ENCODE results near the gene BCAN. TPM values are rescaled to one million over a fixed set of nuclear protein-coding genes. Genes with fewer than 3 reads are reported as not detected.
A peak's percentile ranks its signal among the peaks of the same experiment; 100 is the strongest.

Gene BCAN
- total RNA-seq, 5 donors from 2014 or later (not counting 1 experiment from before 2014, with no cell fraction given), result not detected

DNA sequence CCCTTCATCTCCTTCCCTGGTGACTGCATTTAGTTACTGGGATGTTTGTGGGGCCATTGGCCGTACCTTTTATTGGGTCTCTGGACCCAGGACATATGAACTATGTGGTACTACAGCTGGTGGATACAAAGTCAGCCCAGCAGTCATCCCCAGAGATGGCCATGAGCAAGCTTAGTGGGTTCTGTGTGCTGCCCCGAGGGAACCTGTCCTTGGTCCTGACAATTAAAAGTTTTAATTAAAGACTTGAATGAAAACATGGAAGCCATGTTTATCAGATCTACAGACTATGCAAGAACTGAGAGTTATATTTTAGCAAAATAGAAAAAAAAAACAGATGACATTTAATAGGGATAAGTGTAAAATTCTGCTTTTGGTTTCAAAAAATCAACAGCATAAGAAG lies 38.1 kb downstream of the BCAN start:
- Histone ChIP-seq H3K27me3 (replicated peaks in 1 of 2; ENCODE audit: control insufficient read depth in 2 of 2, extremely low read depth in 1 of 2, insufficient read depth in 2 of 2, low read length in 1 of 2) (peaks cover 9 to 78% of the 10 kb centered on the region in 2 experiments), H3K9me3 (no peaks in the 10 kb centered on the region), H3K27ac (ENCODE audit: low read length) (no peak overlapping the region), H3K4me3 (ENCODE audit: control insufficient read depth in 1 of 2, extremely low read depth in 1 of 2, low read length in 1 of 2) (no peak overlapping the region), H3K4me1 (ENCODE audit: control insufficient read depth in 1 of 2, extremely low read depth in 1 of 2, insufficient read depth in 2 of 2, low read length in 2 of 2) (peaks cover 3 to 24% of the 10 kb centered on the region in 2 experiments), H3K36me3 (ENCODE audit: control insufficient read depth in 2 of 2, extremely low read depth in 1 of 2, insufficient read depth in 1 of 2, low read length in 1 of 2) (no peaks in the 10 kb centered on the region)
- Mint-ChIP-seq H3K4me1 (peaks cover 28 to 34% (median 30%) of the 10 kb centered on the region in 3 donors), H3K9me3 (no peaks in the 10 kb centered on the region), H3K36me3 (no peaks in the 10 kb centered on the region), H3K27ac (peak overlapping the region in 1 of 2 donors; percentile 8), H3K27me3 (peaks cover 41 to 67% of the 10 kb centered on the region in 2 donors), H3K4me3 (no peak overlapping the region)
- DNase-seq (no peak), ATAC-seq (replicated peaks in 1 of 4) (no peak)
- ChIA-PET POLR2A (interaction anchor here in 1 of 2 donors (0.6 kb wide), 1 partner anchor 49 kb away, joined by 3 read pairs; the partner anchor contains the start of gene ISG20L2), CTCF (interaction anchor here in 1 of 2 donors (1.0 kb wide), 1 partner anchor 55 kb away, joined by 3 read pairs; no protein-coding TSS in a partner anchor)
- WGBS (ENCODE audit: insufficient coverage), result 69% methylated on average over 2 of the region's 2 CpGs

DNA sequence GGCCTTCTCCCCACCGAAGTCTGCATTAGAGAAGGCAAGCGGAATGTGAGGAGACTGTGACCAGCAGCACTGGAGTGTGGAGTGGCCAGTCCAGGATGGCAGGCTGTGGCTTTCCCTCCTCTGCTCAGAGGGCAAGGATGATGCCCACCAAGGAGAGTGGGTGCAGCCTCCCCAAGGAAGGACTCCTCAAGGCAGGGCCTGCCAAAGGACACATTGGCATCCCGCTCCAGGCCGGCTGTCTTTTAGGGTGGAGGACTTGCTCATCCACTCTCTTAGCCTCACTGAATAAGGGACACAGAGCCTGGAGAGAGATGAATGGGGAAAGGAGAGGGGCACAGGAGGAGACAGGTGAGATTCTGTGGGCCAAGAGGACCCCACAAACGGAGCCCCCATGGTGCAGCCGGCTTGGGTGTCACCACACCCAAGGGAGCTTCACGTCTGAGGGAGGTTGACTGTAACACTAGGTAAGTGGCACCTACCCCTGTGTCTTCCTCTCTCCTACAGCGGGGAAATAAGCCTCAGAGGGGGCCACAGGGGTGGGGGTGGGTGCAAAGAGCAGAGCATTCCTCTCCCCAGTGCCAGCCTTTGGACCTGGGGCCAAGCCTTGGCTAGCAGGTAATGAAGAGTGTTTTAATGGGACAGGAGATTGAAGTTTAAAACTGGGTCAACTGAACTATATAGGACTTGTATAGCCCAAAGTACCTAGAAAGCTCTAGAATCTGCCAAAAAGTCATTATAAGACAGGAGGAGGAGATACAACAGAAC lies 39.5 kb downstream of the BCAN start:
- H3K27me3 Mint-ChIP-seq, result peaks cover 41 to 58% of the 10 kb centered on the region in 2 donors
- POLR2A ChIA-PET, result no interaction called here
- Histone ChIP-seq H3K4me1 (ENCODE audit: control insufficient read depth in 1 of 2, extremely low read depth in 1 of 2, insufficient read depth in 2 of 2, low read length in 2 of 2) (peaks cover 3 to 24% of the 10 kb centered on the region in 2 experiments), H3K27ac (ENCODE audit: low read length) (no peak overlapping the region), H3K27me3 (replicated peaks in 1 of 2; ENCODE audit: control insufficient read depth in 2 of 2, extremely low read depth in 1 of 2, insufficient read depth in 2 of 2, low read length in 1 of 2) (peaks cover 9 to 74% of the 10 kb centered on the region in 2 experiments), H3K9me3 (no peaks in the 10 kb centered on the region), H3K36me3 (ENCODE audit: control insufficient read depth in 2 of 2, extremely low read depth in 1 of 2, insufficient read depth in 1 of 2, low read length in 1 of 2) (no peaks in the 10 kb centered on the region), H3K4me3 (ENCODE audit: control insufficient read depth in 1 of 2, extremely low read depth in 1 of 2, low read length in 1 of 2) (no peak overlapping the region)
- CTCF ChIA-PET, result no interaction called here
- no peak overlapping the region for H3K27ac Mint-ChIP-seq
- no peaks in the 10 kb centered on the region for H3K9me3 Mint-ChIP-seq
- WGBS (ENCODE audit: insufficient coverage), result 100% methylated on average over 2 of the region's 8 CpGs
- no peaks in the 10 kb centered on the region for H3K36me3 Mint-ChIP-seq
- ATAC-seq (replicated peaks in 1 of 4) (no peak), DNase-seq (no peak)
- no peak overlapping the region for H3K4me3 Mint-ChIP-seq
- peaks cover 28 to 34% (median 30%) of the 10 kb centered on the region in 3 donors for H3K4me1 Mint-ChIP-seq

DNA sequence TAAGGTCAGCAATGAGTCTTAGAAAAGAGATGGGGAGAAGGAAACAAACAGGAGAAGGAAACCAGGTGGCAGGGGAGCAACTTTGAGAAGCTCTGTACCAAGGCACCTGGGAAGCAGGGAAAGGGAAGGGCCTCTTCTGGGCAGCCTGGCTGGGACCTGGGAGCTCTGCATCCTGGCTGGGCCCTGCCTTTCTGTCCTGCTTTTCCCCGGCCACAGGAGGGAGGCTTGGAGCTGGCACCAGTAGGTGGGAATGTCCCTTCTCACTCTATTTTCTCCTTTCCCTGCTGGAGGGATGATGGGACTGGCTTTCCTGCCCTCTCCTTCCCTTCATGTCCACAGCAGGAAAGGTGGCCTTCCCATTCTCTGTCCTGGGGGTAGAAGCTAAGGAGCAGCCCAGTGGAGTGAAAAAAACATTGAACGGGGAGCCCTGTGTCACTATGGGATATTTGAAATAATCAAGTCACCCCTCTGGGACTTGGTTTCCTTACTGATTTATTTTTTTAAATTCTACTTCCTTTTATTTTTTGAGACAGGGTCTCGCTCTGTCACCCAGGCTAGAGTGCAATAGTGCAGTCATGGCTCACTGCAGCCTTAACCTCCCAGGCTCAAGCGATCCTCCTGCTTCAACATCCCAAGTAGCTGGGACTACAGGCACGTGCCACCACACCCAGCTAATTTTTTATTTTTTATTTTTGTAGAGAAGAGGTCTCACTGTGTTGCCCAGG lies 40.4 kb downstream of the BCAN start:
- Histone ChIP-seq H3K9me3 (no peaks in the 10 kb centered on the region), H3K36me3 (ENCODE audit: control insufficient read depth in 2 of 2, extremely low read depth in 1 of 2, insufficient read depth in 1 of 2, low read length in 1 of 2) (no peaks in the 10 kb centered on the region), H3K4me3 (ENCODE audit: control insufficient read depth in 1 of 2, extremely low read depth in 1 of 2, low read length in 1 of 2) (no peak overlapping the region), H3K27me3 (replicated peaks in 1 of 2; ENCODE audit: control insufficient read depth in 2 of 2, extremely low read depth in 1 of 2, insufficient read depth in 2 of 2, low read length in 1 of 2) (peaks cover 9 to 71% of the 10 kb centered on the region in 2 experiments), H3K4me1 (ENCODE audit: control insufficient read depth in 1 of 2, extremely low read depth in 1 of 2, insufficient read depth in 2 of 2, low read length in 2 of 2) (peaks cover 3 to 18% of the 10 kb centered on the region in 2 experiments), H3K27ac (ENCODE audit: low read length) (no peak overlapping the region)
- peaks cover 26 to 30% (median 29%) of the 10 kb centered on the region in 3 donors for H3K4me1 Mint-ChIP-seq
- DNase-seq (no peak), ATAC-seq (replicated peaks in 1 of 4) (no peak)
- 100% methylated on average over 1 of the region's 5 CpGs for WGBS (ENCODE audit: insufficient coverage)
- peaks cover 36 to 56% of the 10 kb centered on the region in 2 donors for H3K27me3 Mint-ChIP-seq
- H3K9me3 Mint-ChIP-seq, result no peaks in the 10 kb centered on the region
- H3K27ac Mint-ChIP-seq, result no peak overlapping the region
- CTCF ChIA-PET, result interaction anchor here in 1 of 2 donors (1.2 kb wide), 1 partner anchor 43 kb away, joined by 3 read pairs; no protein-coding TSS in a partner anchor
- H3K36me3 Mint-ChIP-seq, result no peaks in the 10 kb centered on the region
- no peak overlapping the region for H3K4me3 Mint-ChIP-seq
- POLR2A ChIA-PET, result no interaction called here

DNA sequence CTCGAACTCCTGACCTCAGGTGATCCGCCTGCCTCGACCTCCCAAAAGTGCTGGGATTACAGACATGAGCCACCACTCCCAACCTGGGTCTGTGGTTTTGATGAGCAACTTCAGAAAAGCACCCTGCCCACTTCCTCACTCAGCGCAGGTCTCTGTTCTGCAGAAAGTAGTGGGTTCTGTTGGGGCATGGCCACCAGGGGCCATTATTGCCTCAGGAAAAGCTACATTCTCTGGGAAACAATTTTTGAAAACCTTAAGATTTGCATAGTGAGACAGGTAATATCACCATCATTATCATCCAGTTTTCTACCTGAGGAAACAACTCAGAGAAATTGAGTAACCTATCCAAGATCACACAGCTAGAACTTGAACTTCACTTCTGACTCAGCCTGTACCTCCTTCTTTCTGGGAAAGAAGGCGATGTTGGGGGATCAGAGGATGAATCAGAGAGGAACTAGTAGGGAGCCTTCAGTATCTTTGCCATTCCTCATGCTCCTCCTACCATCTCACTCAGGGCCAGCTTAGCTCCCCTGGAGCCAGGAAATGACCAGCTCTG lies 42.4 kb downstream of the BCAN start:
- POLR2A ChIA-PET, result no interaction called here
- H3K36me3 Mint-ChIP-seq, result no peaks in the 10 kb centered on the region
- Histone ChIP-seq H3K27me3 (replicated peaks in 1 of 2; ENCODE audit: control insufficient read depth in 2 of 2, extremely low read depth in 1 of 2, insufficient read depth in 2 of 2, low read length in 1 of 2) (peaks cover 6 to 66% of the 10 kb centered on the region in 2 experiments), H3K4me3 (ENCODE audit: control insufficient read depth in 1 of 2, extremely low read depth in 1 of 2, low read length in 1 of 2) (no peak overlapping the region), H3K27ac (ENCODE audit: low read length) (no peak overlapping the region), H3K36me3 (ENCODE audit: control insufficient read depth in 2 of 2, extremely low read depth in 1 of 2, insufficient read depth in 1 of 2, low read length in 1 of 2) (no peaks in the 10 kb centered on the region), H3K9me3 (no peaks in the 10 kb centered on the region), H3K4me1 (ENCODE audit: control insufficient read depth in 1 of 2, extremely low read depth in 1 of 2, insufficient read depth in 2 of 2, low read length in 2 of 2) (peaks cover 3 to 11% of the 10 kb centered on the region in 2 experiments)
- DNase-seq (peak in 3 of 35 experiments; percentile 20 to 47 (median 31)), ATAC-seq (replicated peaks in 1 of 4) (peak; percentile 70 to 86 (median 78))
- H3K27ac Mint-ChIP-seq, result no peak overlapping the region
- no peak overlapping the region for H3K4me3 Mint-ChIP-seq
- H3K27me3 Mint-ChIP-seq, result peaks cover 25 to 47% of the 10 kb centered on the region in 2 donors
- 0% methylated on average over 2 of the region's 5 CpGs for WGBS (ENCODE audit: insufficient coverage)
- H3K9me3 Mint-ChIP-seq, result no peaks in the 10 kb centered on the region
- H3K4me1 Mint-ChIP-seq, result peaks cover 17 to 19% (median 19%) of the 10 kb centered on the region in 3 donors
- CTCF ChIA-PET, result interaction anchor here (0.6 to 1.8 kb wide), 5 partner anchors 22 to 244 kb away, joined by 3 to 7 read pairs (median 3); partner anchors contain the start of gene CRABP2 (in 1 of the 2)

DNA sequence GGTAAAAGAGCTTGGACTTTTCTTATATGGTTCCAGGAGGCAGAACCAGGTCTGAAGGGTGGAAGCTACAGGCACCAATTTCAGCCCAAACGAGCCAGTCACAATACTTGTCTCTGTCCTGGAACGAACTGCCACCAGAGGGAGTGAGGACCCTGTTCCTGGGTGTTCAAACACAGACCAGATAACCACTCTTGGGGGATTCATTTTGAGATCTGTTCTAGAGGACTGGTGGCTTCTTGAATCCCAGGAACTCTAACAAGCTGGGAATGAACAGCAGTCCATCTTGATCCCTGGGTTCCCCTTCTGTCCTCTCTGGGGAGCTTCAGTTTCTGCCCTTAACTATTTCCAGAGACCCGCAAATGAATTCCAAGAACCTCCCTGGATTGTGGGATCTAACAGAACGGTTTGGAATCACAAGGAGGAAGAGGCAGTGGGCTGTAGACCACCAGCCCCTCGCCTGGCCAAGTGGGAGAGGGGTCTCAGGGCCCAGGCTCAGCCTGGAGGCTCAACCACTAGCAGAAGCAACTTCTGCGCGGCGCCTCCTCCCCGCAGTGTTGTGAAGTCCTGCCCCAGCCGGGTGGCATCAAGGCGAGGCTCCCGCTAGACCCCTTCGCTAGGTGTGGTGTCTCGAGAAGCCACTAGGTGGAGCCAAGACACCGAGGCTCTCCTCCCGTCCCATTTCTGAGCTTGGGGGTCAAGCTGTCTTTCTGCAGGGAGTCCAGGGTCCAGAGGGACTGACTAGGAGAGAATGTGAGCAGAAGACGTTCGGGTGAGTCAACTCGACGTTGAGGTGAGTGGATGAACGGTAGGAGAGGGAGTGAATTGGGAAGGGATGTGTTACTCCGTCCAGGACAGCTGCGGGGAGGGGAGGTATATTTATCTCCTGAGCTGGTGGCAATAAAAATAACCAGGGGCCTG lies 47.4 kb downstream of the BCAN start:
- DNase-seq (peak; percentile 43 to 84 (median 70)), ATAC-seq (replicated peaks in 1 of 4) (peak; percentile 94 to 96 (median 96))
- CTCF ChIA-PET, result interaction anchor here (0.6 to 6.2 kb wide), 25 partner anchors 11 to 396 kb away, joined by 3 to 68 read pairs (median 4); partner anchors contain the start of genes CRABP2 (in 2 of the 2), METTL25B (in 2 of the 2), ISG20L2 (in 1 of the 2) and MRPL24 (in 1 of the 2)
- Mint-ChIP-seq H3K4me1 (peaks cover 23 to 33% (median 26%) of the 10 kb centered on the region in 3 donors), H3K27ac (peak overlapping the region in 1 of 2 donors; percentile 12), H3K9me3 (no peaks in the 10 kb centered on the region), H3K27me3 (peaks cover 41 to 61% of the 10 kb centered on the region in 2 donors), H3K4me3 (peak overlapping the region in 1 of 3 donors; percentile 25), H3K36me3 (no peaks in the 10 kb centered on the region)
- Histone ChIP-seq H3K4me1 (ENCODE audit: control insufficient read depth in 1 of 2, extremely low read depth in 1 of 2, insufficient read depth in 2 of 2, low read length in 2 of 2) (peaks cover 18 to 32% of the 10 kb centered on the region in 2 experiments), H3K36me3 (ENCODE audit: control insufficient read depth in 2 of 2, extremely low read depth in 1 of 2, insufficient read depth in 1 of 2, low read length in 1 of 2) (no peaks in the 10 kb centered on the region), H3K4me3 (ENCODE audit: control insufficient read depth in 1 of 2, extremely low read depth in 1 of 2, low read length in 1 of 2) (no peak overlapping the region), H3K27me3 (replicated peaks in 1 of 2; ENCODE audit: control insufficient read depth in 2 of 2, extremely low read depth in 1 of 2, insufficient read depth in 2 of 2, low read length in 1 of 2) (peaks cover 5 to 84% of the 10 kb centered on the region in 2 experiments), H3K9me3 (no peaks in the 10 kb centered on the region), H3K27ac (ENCODE audit: low read length) (no peak overlapping the region)
- 2% methylated on average over 18 of the region's 23 CpGs for WGBS (ENCODE audit: insufficient coverage)
- POLR2A ChIA-PET, result interaction anchor here (0.5 to 0.6 kb wide), 3 partner anchors 53 to 110 kb away, joined by 3 to 6 read pairs (median 3); no protein-coding TSS in a partner anchor

Data from T-cell (primary cell).